HG02884 (cell line): Measurements from ENCODE around the gene TXNIP.
"Not testable (repeated sequence)": the region's sequence is repeated elsewhere in the genome, so short reads cannot be mapped to it uniquely, and the experiment has no call there.

Experiments used
- ATAC-seq: cut with Tn5 transposase; IDR thresholded peaks from one replicate; pipeline ENCODE4 v1.9.1; 2021; ENCODE audit warnings: mild to moderate bottlenecking, moderate library complexity; ENCODE audit not compliant: unreplicated experiment

Gene TXNIP

DNA sequence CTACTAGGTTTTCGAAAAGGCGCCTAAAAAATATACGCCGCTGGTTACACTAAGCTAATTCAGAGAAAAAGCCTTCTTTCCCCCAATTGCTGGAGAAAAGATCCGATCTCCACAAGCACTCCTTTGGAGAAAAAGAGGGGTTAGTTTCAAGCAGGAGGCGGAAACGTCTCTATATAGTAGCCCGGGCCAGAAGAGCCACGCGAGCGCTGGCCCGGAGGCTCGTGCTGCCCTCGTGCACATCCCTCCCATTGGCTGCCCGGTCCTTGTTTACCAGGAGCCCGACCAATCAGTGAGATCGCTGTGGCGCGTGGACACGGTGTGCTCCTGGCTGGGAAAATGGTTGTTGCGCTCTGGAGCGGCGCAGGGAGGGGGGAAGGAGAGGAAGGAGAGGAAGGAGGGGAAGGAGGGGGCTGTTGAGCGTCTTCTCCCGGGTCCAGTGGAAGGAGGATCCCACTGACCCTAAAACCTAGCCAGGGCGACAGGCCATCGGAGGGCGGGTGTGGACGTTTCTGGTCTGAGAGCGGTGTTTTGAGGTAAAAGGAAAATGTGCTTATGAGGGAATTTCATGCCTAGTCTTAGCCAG is at the start of gene TXNIP:
TSS of gene TXNIP (minus strand) at position 147 of the 583 bp plus-strand sequence. CDS start 313 bp downstream, outside the sequence.
- ATAC-seq, result peak; percentile 80

DNA sequence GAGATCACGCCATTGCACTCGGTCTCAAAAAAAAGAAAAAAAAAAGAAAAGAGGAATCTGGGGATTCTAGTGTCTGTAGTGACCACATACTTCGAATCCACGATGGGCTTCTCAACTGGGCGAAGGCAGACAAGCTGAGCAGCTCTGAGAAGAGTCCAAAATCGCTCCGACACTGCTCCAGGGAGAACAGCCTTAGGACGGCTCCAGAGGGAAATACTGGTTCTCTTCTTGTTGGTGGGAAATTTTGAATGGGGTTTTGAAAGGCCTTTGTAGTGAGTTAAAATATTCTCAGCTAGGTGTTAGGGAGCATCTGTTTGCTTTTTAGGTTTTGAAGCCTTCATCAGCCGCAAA is 43.4 kb upstream of the TXNIP start:
- no peak for ATAC-seq

- no peak for ATAC-seq
Observed at GRCh38 chr1:146036965-146037646, 40.7 kb upstream of the TXNIP start.

DNA sequence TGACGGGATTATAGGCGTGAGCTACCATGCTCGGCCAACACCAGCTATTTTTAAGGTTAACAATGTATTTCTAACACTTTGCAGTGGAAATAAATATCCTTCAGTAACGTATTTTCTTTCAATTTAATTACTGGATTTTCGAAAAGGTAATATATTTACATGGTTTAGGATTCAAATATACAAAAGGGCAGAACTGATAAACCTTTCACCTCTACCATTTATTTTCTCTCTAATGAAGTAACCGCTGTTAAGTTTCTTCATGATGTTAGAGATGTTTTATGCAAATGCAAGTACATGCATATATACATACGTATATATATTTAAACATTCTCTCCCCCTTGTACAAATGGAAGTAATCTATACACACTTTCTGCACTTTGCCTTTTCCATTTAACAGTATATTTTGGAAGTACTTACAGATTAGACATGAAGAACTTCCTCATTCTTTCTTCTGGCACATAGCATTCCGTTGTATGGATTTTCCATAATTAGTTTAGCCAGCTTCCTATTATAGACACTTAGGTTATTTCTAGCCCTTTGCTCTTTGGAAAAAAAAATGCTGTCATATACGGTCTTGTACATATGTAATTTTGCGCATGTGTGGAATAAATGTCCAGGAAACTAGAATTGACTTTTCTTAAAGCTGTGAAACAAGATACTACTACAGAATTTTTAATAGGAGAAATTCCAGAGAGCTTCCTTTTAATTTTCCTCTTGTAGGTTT is 40.0 kb upstream of the TXNIP start:
- no peak for ATAC-seq

DNA sequence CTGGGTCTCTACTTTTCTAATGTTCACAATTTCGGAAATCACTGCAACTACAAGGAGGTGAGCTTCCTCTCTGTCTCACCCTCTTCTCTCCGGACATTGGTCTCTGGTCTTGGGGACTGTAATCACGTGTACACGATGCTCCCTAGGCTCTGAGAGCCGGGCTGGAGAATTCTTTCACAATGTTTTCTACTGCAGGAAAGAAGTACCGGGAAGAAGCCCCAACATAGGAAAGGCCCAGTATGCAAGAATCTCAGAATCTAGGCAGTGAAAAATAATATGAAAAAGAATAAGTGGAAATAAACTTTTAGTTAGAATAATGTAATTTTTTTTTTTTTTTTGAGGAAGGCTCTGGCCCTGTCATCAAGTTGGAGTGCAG is 38.7 kb upstream of the TXNIP start:
- no peak for ATAC-seq

- no peak for ATAC-seq
Observed at GRCh38 chr1:146032631-146033219, 36.3 kb upstream of the TXNIP start.

DNA sequence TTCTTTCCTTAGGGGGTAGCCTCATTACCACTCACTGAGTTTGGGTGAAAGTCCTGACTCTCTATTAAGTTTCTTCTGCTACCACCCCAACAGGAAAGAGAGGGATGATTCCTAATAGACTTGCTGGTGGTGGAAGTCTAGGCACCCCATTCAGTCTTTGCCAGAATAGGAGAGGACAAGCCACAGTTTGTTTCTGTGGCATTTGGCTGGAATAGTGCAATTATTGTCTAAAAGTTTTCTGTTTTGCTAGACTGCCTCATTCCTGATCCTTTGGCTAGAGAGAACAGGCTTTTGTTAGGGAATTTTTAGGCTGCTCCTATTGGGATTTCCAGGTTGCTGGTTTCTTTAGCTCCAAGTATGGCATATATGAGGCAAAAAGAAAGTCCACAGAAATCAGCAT is 35.1 kb upstream of the TXNIP start:
- no peak for ATAC-seq

GRCh38 chr1:146029117-146029516 is 32.7 kb upstream of the TXNIP start:
- ATAC-seq, result no peak

- not testable (repeated sequence) for ATAC-seq
Observed at GRCh38 chr1:146026650-146027049, 30.3 kb upstream of the TXNIP start.

DNA sequence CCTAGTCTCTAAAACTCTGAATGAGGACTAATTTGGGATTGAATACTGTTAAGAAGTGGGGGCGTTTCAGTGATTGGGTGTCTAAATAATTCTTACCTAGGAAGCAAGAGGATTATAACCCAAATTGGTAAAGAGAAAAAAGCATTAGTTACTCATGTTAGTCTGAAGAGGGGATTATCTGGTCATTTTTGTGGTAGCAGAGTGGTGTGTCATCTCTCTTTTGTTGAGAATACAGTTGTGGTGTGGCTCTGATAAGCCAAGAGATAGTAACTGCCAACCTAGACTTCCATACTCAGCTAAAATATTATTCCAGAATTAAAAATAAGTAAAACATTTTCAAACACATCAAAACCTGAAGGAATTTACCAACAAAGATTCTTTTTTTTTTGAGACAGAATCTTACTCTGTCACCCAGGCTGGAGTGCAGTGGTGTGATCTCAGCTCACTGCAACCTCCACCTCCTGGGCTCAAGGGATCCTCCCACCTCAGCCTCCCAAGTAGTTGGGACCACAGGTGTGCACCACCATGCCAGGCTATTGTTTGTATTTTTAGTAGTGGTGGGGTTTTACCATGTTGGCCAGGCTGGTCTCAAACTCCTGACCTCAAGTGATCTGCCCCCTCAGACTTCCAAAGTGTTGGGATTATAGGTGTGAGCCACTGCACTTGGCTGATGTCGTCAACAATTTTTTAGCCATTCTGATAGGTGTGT is 29.6 kb upstream of the TXNIP start:
- ATAC-seq, result not testable (repeated sequence)

GRCh38 chr1:146022403-146023127 is 26.2 kb upstream of the TXNIP start:
- ATAC-seq, result no peak

DNA sequence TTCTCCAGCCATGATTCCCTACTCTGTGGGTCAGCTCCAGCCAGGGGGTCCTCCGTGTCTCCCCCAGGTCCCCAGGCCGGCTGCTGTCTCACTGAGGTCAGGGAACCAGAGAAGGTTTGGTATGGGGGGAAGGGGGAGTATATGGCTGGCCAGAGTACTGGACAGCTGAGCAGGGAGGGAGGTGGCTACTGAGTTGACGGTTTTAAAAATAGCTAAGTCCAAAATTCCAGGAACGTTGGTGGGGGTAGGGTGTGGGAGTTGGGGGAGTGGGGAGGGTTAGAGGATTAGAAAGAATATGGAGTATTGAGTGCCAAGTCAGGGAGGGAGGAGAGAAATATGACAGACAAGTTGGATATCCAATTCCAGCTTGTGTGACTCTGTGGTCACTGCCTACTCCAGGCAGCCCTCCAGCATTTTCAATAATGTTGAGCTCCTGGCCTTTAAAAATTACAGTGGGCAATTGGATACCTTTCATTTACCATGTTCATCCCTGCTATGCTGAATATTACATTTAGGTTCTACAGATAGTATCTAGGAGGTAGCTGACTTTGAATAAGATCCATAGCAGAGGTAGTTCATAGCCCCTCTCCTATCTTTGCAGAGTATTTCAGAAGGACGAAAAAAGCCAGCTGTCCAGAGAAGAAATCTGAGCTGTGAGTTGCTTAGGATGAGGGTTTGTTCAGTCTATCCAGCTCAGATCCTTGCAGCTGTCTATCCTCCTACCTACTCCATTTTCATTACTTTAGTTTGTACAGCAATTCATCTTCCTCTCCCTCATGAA is 25.4 kb upstream of the TXNIP start, which contains the start of gene HJV:
TSS of gene HJV (minus strand) at position 114 of the 781 bp plus-strand sequence. CDS start 1,504 bp downstream, outside the sequence.
- no peak for ATAC-seq

GRCh38 chr1:146021050-146021445 is 24.7 kb upstream of the TXNIP start:
- ATAC-seq, result no peak

- no peak for ATAC-seq
Observed at GRCh38 chr1:146020058-146021049, 24.0 kb upstream of the TXNIP start.

DNA sequence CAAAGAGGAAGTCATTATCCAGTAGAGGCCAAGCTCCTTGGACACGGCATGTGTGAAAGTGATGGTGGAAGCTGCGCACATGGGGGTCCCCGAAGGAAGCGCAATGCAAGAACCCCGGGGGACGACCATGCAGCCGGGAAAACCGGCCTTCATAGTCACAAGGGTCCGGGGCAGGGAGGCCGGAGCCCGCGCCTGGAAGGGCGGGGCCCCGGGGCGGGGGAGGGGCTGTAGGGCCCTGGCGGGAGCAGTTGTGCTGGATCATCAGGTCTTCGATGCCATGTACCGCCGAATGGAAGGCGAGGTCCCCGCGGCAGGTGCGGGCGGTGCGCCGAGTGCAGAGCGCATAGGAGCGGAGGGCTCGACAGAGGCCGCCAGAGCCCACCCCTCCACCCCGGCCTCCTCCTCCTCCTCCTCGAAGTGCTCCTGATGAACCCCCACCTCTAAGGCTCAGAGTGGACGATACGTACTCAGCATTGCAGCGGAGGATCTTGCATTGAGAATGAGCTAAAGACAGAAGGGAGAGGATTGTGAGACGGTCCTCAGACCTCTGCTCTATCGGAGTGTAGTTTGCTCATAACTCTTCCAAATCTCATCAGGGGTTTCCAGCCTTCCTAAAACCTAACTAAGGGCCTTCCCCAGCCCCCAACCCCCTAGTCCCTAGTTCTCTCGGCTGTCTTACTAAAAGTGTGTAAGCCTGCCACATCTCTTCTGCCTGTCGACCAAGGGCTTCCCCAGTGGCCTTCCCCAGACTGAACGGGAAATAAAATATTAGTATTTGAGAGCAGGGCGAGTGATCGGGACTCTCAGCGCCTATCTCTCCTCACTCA is 23.1 kb upstream of the TXNIP start:
- ATAC-seq, result no peak

- no peak for ATAC-seq
Observed at GRCh38 chr1:146016891-146017290, 20.5 kb upstream of the TXNIP start.

DNA sequence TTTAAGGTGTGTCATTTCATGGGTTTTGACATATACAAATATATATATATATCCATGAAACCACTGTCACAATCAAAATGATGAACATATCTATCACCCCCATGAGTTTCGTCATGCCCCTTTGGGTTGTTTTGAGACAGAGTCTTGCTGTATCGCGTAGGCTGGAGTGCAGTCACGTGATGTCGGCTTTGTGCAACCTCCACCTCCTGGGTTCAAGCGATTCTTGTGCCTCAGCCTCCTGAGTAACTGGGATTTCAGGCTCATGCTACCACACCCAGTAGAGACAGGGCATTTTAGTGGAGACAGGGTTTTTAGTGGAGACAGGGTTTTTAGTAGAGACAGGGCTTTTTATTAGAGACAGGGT is 17.2 kb upstream of the TXNIP start:
- ATAC-seq, result no peak
